Measurements from ENCODE around the gene TMEM143. TPM values are rescaled to one million over a fixed set of nuclear protein-coding genes. Genes with fewer than 3 reads are reported as not detected.

Gene TMEM143
- total RNA-seq, 1 donor = 4.3 TPM

DNA sequence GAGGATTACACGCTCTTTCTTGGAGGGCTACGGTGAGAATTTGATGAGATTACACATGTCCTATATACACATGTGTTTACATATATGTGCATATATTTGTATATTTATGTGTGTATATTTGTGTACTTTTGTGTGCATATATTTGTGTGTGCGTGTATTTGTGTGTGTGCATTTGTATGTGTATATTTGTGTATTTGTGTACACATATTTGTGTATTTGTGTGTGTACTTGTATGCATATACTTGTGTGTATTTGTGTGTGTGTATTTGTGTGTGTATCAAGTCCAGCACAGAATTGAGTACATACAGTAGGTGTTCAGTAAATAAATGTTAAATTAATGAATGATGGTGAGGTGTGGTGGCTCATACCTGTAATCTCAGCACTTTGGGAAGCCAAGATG is 1.8 kb downstream of the TMEM143 start:
- TF ChIP-seq, protein P1, sequence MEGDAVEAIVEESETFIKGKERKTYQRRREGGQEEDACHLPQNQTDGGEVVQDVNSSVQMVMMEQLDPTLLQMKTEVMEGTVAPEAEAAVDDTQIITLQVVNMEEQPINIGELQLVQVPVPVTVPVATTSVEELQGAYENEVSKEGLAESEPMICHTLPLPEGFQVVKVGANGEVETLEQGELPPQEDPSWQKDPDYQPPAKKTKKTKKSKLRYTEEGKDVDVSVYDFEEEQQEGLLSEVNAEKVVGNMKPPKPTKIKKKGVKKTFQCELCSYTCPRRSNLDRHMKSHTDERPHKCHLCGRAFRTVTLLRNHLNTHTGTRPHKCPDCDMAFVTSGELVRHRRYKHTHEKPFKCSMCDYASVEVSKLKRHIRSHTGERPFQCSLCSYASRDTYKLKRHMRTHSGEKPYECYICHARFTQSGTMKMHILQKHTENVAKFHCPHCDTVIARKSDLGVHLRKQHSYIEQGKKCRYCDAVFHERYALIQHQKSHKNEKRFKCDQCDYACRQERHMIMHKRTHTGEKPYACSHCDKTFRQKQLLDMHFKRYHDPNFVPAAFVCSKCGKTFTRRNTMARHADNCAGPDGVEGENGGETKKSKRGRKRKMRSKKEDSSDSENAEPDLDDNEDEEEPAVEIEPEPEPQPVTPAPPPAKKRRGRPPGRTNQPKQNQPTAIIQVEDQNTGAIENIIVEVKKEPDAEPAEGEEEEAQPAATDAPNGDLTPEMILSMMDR (IDR thresholded peaks at IDR 0.05; ENCODE audit: extremely low read depth, low read depth, low read length) = no peak
- H3K9me3 ChIP-seq (ENCODE audit: low read depth, low read length) = no peaks in the 10 kb centered on the region
- H4K20me1 ChIP-seq (ENCODE audit: insufficient read depth, low read length) = no peaks in the 10 kb centered on the region
- no peak overlapping the region for H2AFZ ChIP-seq (ENCODE audit: low read length)
- no peak for DNase-seq (ENCODE audit: insufficient read length, low spot score, missing footprints)
- H3K79me2 ChIP-seq (ENCODE audit: insufficient read depth, low read length) = no peaks in the 10 kb centered on the region
- H3K27ac ChIP-seq (ENCODE audit: low read depth, low read length) = no peak overlapping the region
- no peaks in the 10 kb centered on the region for H3K27me3 ChIP-seq (ENCODE audit: insufficient read depth, low read length)
- H3K36me3 ChIP-seq (ENCODE audit: insufficient read depth, low read length) = no peaks in the 10 kb centered on the region
- no peak overlapping the region for H3K4me2 ChIP-seq (ENCODE audit: insufficient read depth, low read length)
- H3K4me3 ChIP-seq (ENCODE audit: insufficient read depth, low read length) = no peak overlapping the region
- peaks cover 8% of the 10 kb centered on the region for H3K4me1 ChIP-seq (ENCODE audit: insufficient read depth, low read length)

DNA sequence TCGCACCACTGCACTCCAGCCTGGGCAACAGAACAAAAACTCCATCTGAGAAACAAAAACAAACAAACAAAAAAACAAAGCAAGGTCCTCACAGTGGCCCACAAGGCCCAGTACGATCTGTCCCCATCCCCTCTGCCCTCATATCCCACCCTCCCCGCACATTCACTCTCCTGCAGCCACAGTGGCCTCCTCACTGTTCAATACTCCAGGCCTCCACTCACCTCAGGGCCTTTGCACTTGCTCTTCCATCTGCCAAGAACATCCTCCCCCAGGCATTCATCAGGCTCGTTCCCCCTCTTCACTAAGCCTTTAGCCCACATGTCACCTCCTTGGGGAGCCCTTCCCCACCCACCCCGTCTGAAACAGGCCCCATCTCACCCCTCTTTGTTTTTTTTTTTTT is 4.6 kb downstream of the TMEM143 start:
- no peaks in the 10 kb centered on the region for H3K9me3 ChIP-seq (ENCODE audit: low read depth, low read length)
- H3K79me2 ChIP-seq (ENCODE audit: insufficient read depth, low read length) = no peaks in the 10 kb centered on the region
- TF ChIP-seq, protein P1 (IDR thresholded peaks at IDR 0.05; ENCODE audit: extremely low read depth, low read depth, low read length) = no peak
- DNase-seq (ENCODE audit: insufficient read length, low spot score, missing footprints) = no peak
- no peak overlapping the region for H2AFZ ChIP-seq (ENCODE audit: low read length)
- no peaks in the 10 kb centered on the region for H3K27me3 ChIP-seq (ENCODE audit: insufficient read depth, low read length)
- no peak overlapping the region for H3K27ac ChIP-seq (ENCODE audit: low read depth, low read length)
- peaks cover 5% of the 10 kb centered on the region for H3K4me1 ChIP-seq (ENCODE audit: insufficient read depth, low read length)
- no peaks in the 10 kb centered on the region for H3K36me3 ChIP-seq (ENCODE audit: insufficient read depth, low read length)
- no peak overlapping the region for H3K4me3 ChIP-seq (ENCODE audit: insufficient read depth, low read length)
- H3K4me2 ChIP-seq (ENCODE audit: insufficient read depth, low read length) = no peak overlapping the region
- no peaks in the 10 kb centered on the region for H4K20me1 ChIP-seq (ENCODE audit: insufficient read depth, low read length)

DNA sequence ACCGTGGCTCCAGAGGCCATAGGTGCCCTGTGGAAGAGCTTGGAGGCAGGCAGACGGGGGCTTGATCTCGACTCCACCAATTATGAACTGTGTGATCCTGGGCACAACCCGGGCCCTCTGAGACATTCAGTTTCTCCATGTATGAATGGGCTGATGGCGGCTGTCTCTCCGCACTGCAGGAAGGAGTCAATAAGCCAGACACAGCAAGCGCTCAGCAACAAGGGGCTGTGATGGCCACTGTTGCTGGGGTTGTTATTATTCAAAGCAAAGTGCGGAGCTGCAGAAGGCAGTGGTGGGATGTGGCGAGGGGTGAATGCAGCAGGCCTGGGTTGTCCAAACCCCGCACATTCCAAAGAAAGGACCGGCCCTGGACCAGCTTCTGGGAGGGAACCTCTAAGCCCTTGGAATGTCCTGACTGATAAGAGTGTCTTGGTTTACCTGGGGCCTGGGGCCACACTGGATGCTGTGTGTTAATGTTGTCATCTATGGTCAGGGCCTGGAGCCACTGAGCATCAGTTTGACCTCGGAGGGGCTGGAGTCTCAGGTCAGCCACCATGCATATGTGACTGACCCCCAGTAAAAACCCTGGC is 8.3 kb downstream of the TMEM143 start:
- H3K9me3 ChIP-seq (ENCODE audit: low read depth, low read length) = no peaks in the 10 kb centered on the region
- H4K20me1 ChIP-seq (ENCODE audit: insufficient read depth, low read length) = peaks cover 2% of the 10 kb centered on the region
- H3K79me2 ChIP-seq (ENCODE audit: insufficient read depth, low read length) = no peaks in the 10 kb centered on the region
- H3K4me1 ChIP-seq (ENCODE audit: insufficient read depth, low read length) = no peaks in the 10 kb centered on the region
- H3K27me3 ChIP-seq (ENCODE audit: insufficient read depth, low read length) = no peaks in the 10 kb centered on the region
- H3K4me3 ChIP-seq (ENCODE audit: insufficient read depth, low read length) = no peak overlapping the region
- no peaks in the 10 kb centered on the region for H3K36me3 ChIP-seq (ENCODE audit: insufficient read depth, low read length)
- no peak overlapping the region for H3K4me2 ChIP-seq (ENCODE audit: insufficient read depth, low read length)
- TF ChIP-seq, protein P1 (IDR thresholded peaks at IDR 0.05; ENCODE audit: extremely low read depth, low read depth, low read length) = no peak
- no peak overlapping the region for H3K27ac ChIP-seq (ENCODE audit: low read depth, low read length)
- no peak for DNase-seq (ENCODE audit: insufficient read length, low spot score, missing footprints)
- H2AFZ ChIP-seq (ENCODE audit: low read length) = no peak overlapping the region

DNA sequence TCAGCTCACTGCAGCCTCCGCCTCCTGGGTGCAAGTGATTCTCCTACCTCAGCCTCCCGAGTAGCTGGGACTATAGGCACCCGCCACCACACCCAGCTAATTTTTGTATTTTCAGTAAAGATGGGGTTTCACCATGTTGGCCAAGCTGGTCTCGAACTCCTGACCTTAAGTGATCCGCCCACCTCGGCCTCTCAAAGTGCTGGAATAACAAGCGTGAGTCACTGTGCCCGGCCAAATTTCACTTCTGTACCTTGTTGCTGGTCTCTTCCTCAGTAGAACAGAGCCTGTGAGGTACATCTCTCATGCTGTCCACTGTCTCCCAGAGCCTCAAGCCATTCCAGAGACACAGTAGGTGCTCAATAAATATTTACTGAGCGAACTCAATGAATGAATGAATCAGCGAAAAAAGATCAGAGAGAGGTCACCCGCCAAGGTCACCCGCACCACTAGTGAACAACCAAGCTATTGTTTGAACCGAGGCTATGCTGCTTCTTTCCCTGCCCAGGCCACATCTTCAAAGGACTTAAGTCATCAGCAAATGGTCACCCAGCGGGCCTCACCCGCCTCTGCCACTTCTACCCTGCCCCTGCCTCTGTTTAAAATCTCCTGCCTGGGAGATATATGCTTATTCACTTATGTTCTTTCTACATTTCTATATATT is 9.3 kb downstream of the TMEM143 start:
- no peak for DNase-seq (ENCODE audit: insufficient read length, low spot score, missing footprints)

More for the DNA sequence above, 9.3 kb downstream of the TMEM143 start:
- Histone ChIP-seq H3K4me2 (ENCODE audit: insufficient read depth, low read length) (no peak overlapping the region), H3K36me3 (ENCODE audit: insufficient read depth, low read length) (no peaks in the 10 kb centered on the region), H3K9me3 (ENCODE audit: low read depth, low read length) (no peaks in the 10 kb centered on the region), H3K4me3 (ENCODE audit: insufficient read depth, low read length) (no peak overlapping the region), H3K27ac (ENCODE audit: low read depth, low read length) (no peak overlapping the region), H2AFZ (ENCODE audit: low read length) (no peak overlapping the region), H4K20me1 (ENCODE audit: insufficient read depth, low read length) (peaks cover 2% of the 10 kb centered on the region), H3K79me2 (ENCODE audit: insufficient read depth, low read length) (no peaks in the 10 kb centered on the region), H3K4me1 (ENCODE audit: insufficient read depth, low read length) (no peaks in the 10 kb centered on the region), H3K27me3 (ENCODE audit: insufficient read depth, low read length) (no peaks in the 10 kb centered on the region)
- TF ChIP-seq, protein P1 (IDR thresholded peaks at IDR 0.05; ENCODE audit: extremely low read depth, low read depth, low read length) = no peak

All from osteoblast (primary cell).